Naive B cell (primary cell): ENCODE results near the gene SRP54. TPM values are rescaled to one million over a fixed set of nuclear protein-coding genes. Genes with fewer than 3 reads are reported as not detected.

Source experiments
- ATAC-seq, 2 donors: fragments of 150-1000 bp; cut with Tn5 transposase; 2 replicates each; pipeline ENCODE4 v1.10.0; 2021; ENCODE audit warnings: low read depth in 2 of 2, mild to moderate bottlenecking in 2 of 2, moderate library complexity in 2 of 2
- DNase-seq: peaks from one replicate; pipeline ENCODE4 v3.0.0; 2022
- H3K27ac Mint-ChIP-seq, 6 donors: one replicate each; pipeline ENCODE4 v1.8.0; 2020 to 2022; ENCODE audit warnings: mild to moderate bottlenecking in 6 of 6, mixed read lengths in 6 of 6, moderate library complexity in 5 of 6, inconsistent platforms in 2 of 6
- H3K27me3 Mint-ChIP-seq, 3 donors: one replicate each; pipeline ENCODE4 v1.8.0; 2021 to 2022; ENCODE audit warnings: mixed read lengths in 3 of 3, mild to moderate bottlenecking in 1 of 3
- H3K36me3 Mint-ChIP-seq, 2 donors: one replicate each; pipeline ENCODE4 v1.8.0; 2020 to 2022; ENCODE audit warnings: mixed read lengths in 2 of 2, inconsistent platforms in 1 of 2, mild to moderate bottlenecking in 1 of 2
- H3K4me1 Mint-ChIP-seq, 3 donors: one replicate each; pipeline ENCODE4 v1.8.0; 2020 to 2022; ENCODE audit warnings: mixed read lengths in 3 of 3, inconsistent platforms in 1 of 3, mild to moderate bottlenecking in 1 of 3, moderate library complexity in 1 of 3
- H3K4me3 Mint-ChIP-seq, 8 donors: one replicate each; pipeline ENCODE4 v1.8.0; 2020 to 2022; ENCODE audit warnings: mild to moderate bottlenecking in 8 of 8, mixed read lengths in 8 of 8, moderate library complexity in 8 of 8, inconsistent platforms in 2 of 8
- H3K9me3 Mint-ChIP-seq, 7 donors: one replicate each; pipeline ENCODE4 v1.8.0; 2020 to 2022; ENCODE audit warnings: mixed read lengths in 7 of 7, mild to moderate bottlenecking in 5 of 7, inconsistent platforms in 2 of 7, moderate library complexity in 1 of 7
- polyA plus RNA-seq, 6 donors: library from polyadenylated mRNA; unstranded; fragments of 300-500 nt; fragmentation: Illumina TruSeq; gene quantifications; one replicate each; pipeline ENCODE4 v1.2.3, GENCODE V29; 2021; ENCODE audit warnings: low read depth in 6 of 6

The SRP54 gene
- polyA plus RNA-seq, 6 donors from 2014 or later: 16.8 to 41.2 (median 29.3) TPM

GRCh38 chr14:34965912-34966311 lies 16.9 kb upstream of the SRP54 start:
- no peaks in the 10 kb centered on the region for H3K9me3 Mint-ChIP-seq
- DNase-seq (no peak), ATAC-seq (no peak)
- H3K36me3 Mint-ChIP-seq: peaks cover 0 to 9% of the 10 kb centered on the region in 2 donors
- H3K27ac Mint-ChIP-seq: no peak overlapping the region
- H3K4me3 Mint-ChIP-seq: no peak overlapping the region
- no peaks in the 10 kb centered on the region for H3K4me1 Mint-ChIP-seq
- no peaks in the 10 kb centered on the region for H3K27me3 Mint-ChIP-seq

GRCh38 chr14:34966413-34966812 lies 16.4 kb upstream of the SRP54 start:
- Mint-ChIP-seq H3K36me3 (peaks cover 1 to 11% of the 10 kb centered on the region in 2 donors), H3K27ac (peak overlapping the region in 1 of 6 donors; percentile 54)
- peak in 1 of 2 donors; percentile 43 for ATAC-seq

DNA sequence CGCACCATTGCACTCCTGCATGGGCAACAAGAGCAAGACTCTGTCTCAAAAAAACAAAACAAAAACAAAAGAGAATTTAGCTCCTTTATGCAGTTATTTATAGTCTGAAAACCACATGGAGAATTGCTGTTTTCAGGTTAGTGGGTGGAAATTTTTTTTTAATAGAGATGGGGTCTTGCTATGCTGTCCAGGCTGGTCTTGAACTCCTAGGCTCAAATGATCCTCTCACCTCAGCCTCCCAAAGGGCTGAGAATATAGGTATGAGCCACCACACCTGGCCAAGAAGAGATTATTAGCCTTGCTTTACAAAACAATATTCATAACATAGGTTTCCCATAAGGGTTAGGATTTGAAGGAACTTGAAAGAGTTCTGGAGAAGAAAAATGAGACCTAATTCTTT lies 12.1 kb upstream of the SRP54 start:
- no peaks in the 10 kb centered on the region for H3K27me3 Mint-ChIP-seq

More at GRCh38 chr14:34966413-34966812, 16.4 kb upstream of the SRP54 start:
- no peaks in the 10 kb centered on the region for H3K27me3 Mint-ChIP-seq
- no peak overlapping the region for H3K4me3 Mint-ChIP-seq
- DNase-seq: no peak
- H3K9me3 Mint-ChIP-seq: no peaks in the 10 kb centered on the region
- peaks cover 0 to 3% (median 0%) of the 10 kb centered on the region in 3 donors for H3K4me1 Mint-ChIP-seq

DNA sequence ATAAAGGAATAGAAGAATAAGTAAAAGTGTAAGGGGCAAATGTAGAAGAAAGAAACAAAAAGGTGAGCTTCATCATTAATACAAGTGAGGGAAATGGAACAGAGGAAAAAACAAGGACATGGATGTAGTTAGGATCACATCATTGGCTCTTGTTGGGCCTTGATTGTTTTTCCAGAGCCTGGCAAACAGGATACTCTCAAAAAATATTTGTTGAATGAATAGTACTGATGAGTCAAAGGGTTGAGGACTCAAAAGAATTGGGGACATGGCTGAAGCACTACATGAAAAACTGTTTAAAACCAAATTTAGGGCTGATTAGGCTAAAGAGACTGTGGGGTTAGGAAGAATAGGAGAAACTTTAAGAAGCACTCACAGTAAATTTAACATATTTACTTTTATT lies 11.4 kb upstream of the SRP54 start:
- H3K9me3 Mint-ChIP-seq: no peaks in the 10 kb centered on the region
- H3K27me3 Mint-ChIP-seq: no peaks in the 10 kb centered on the region
- peaks cover 9 to 14% of the 10 kb centered on the region in 2 donors for H3K36me3 Mint-ChIP-seq
- peak overlapping the region in 1 of 6 donors; percentile 28 for H3K27ac Mint-ChIP-seq
- ATAC-seq: no peak
- H3K4me3 Mint-ChIP-seq: no peak overlapping the region
- no peak for DNase-seq
- peaks cover 5 to 17% (median 9%) of the 10 kb centered on the region in 3 donors for H3K4me1 Mint-ChIP-seq

More for the DNA sequence above, 12.1 kb upstream of the SRP54 start:
- ATAC-seq: no peak
- Mint-ChIP-seq H3K9me3 (no peaks in the 10 kb centered on the region), H3K4me3 (no peak overlapping the region), H3K4me1 (peaks cover 5 to 17% (median 9%) of the 10 kb centered on the region in 3 donors), H3K27ac (no peak overlapping the region), H3K36me3 (peaks cover 9 to 17% of the 10 kb centered on the region in 2 donors)
- DNase-seq: no peak

GRCh38 chr14:34971801-34972200 lies 11.0 kb upstream of the SRP54 start:
- peaks cover 9 to 14% of the 10 kb centered on the region in 2 donors for H3K36me3 Mint-ChIP-seq
- no peaks in the 10 kb centered on the region for H3K9me3 Mint-ChIP-seq
- ATAC-seq (no peak), DNase-seq (no peak)
- peak overlapping the region in 3 of 6 donors; percentile 28 to 67 (median 56) for H3K27ac Mint-ChIP-seq
- no peak overlapping the region for H3K4me3 Mint-ChIP-seq
- H3K27me3 Mint-ChIP-seq: no peaks in the 10 kb centered on the region
- H3K4me1 Mint-ChIP-seq: peaks cover 5 to 17% (median 11%) of the 10 kb centered on the region in 3 donors

GRCh38 chr14:34978444-34978843 lies 4.3 kb upstream of the SRP54 start:
- Mint-ChIP-seq H3K4me3 (no peak overlapping the region), H3K27me3 (no peaks in the 10 kb centered on the region), H3K4me1 (peaks cover 4 to 6% (median 6%) of the 10 kb centered on the region in 3 donors), H3K27ac (no peak overlapping the region), H3K36me3 (no peaks in the 10 kb centered on the region), H3K9me3 (no peaks in the 10 kb centered on the region)
- no peak for DNase-seq
- ATAC-seq: no peak

DNA sequence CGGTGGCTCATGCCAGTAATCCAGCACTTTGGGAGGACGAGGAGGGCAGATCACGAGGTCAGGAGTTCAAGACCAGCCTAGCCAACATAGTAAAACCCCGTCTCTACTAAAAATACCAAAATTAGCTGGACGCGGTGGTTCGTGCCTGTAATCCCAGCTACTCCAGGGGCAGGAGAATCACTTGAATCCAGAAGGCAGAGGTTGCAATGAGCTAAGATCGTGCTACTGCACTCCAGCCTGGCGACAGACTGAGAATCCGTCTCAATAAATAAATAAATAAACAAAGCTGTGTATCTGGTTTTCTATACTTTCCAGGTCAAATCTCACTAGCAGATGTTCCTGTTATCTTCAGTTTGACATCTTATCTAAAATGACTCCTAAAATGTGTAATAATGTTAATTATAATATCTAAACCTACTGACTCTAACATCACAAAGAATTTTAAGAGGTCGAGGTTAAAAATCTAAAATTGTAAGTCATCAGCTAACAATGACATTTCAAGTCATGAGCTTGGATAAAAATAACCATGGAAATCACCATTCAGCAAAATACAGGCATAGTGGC lies 2.4 kb upstream of the SRP54 start:
- peaks cover 0 to 9% (median 6%) of the 10 kb centered on the region in 3 donors for H3K4me1 Mint-ChIP-seq
- no peaks in the 10 kb centered on the region for H3K9me3 Mint-ChIP-seq
- no peaks in the 10 kb centered on the region for H3K36me3 Mint-ChIP-seq
- DNase-seq (no peak), ATAC-seq (no peak)
- H3K27ac Mint-ChIP-seq: peak overlapping the region in 2 of 6 donors; percentile 20 to 57
- H3K27me3 Mint-ChIP-seq: no peaks in the 10 kb centered on the region
- peak overlapping the region in 1 of 8 donors; percentile 8 for H3K4me3 Mint-ChIP-seq

GRCh38 chr14:34981743-34982420 lies 910 bp upstream of the SRP54 start:
- H3K4me1 Mint-ChIP-seq: peaks cover 0 to 18% (median 4%) of the 10 kb centered on the region in 3 donors
- peak; percentile 12 to 14 for ATAC-seq
- no peak overlapping the region for H3K4me3 Mint-ChIP-seq
- no peaks in the 10 kb centered on the region for H3K27me3 Mint-ChIP-seq
- no peaks in the 10 kb centered on the region for H3K9me3 Mint-ChIP-seq
- peak; percentile 42 for DNase-seq
- H3K36me3 Mint-ChIP-seq: no peaks in the 10 kb centered on the region
- H3K27ac Mint-ChIP-seq: no peak overlapping the region

- ATAC-seq: peak; percentile 12 to 17
- Mint-ChIP-seq H3K27me3 (no peaks in the 10 kb centered on the region), H3K9me3 (no peaks in the 10 kb centered on the region), H3K4me1 (peaks cover 0 to 22% (median 6%) of the 10 kb centered on the region in 3 donors), H3K36me3 (no peaks in the 10 kb centered on the region), H3K27ac (no peak overlapping the region), H3K4me3 (no peak overlapping the region)
- DNase-seq: no peak
These were observed 462 bp downstream of the SRP54 start for GRCh38 chr14:34983148-34983760.

GRCh38 chr14:34983786-34984185 lies 994 bp downstream of the SRP54 start:
- Mint-ChIP-seq H3K27ac (no peak overlapping the region), H3K36me3 (no peaks in the 10 kb centered on the region), H3K27me3 (no peaks in the 10 kb centered on the region), H3K4me3 (peak overlapping the region in 2 of 8 donors; percentile 71 to 81), H3K4me1 (peaks cover 0 to 22% (median 9%) of the 10 kb centered on the region in 3 donors), H3K9me3 (no peaks in the 10 kb centered on the region)
- ATAC-seq (no peak), DNase-seq (no peak)

GRCh38 chr14:34985740-34986139 lies 2.9 kb downstream of the SRP54 start:
- no peak for DNase-seq
- peak overlapping the region in 2 of 6 donors; percentile 15 to 33 for H3K27ac Mint-ChIP-seq

GRCh38 chr14:34987180-34987579 lies 4.4 kb downstream of the SRP54 start:
- Mint-ChIP-seq H3K27me3 (no peaks in the 10 kb centered on the region), H3K4me3 (peak overlapping the region in 2 of 8 donors; percentile 37 to 40), H3K4me1 (peaks cover 7 to 23% (median 22%) of the 10 kb centered on the region in 3 donors), H3K27ac (no peak overlapping the region), H3K36me3 (no peaks in the 10 kb centered on the region), H3K9me3 (no peaks in the 10 kb centered on the region)
- no peak for ATAC-seq
- DNase-seq: no peak

More at GRCh38 chr14:34985740-34986139, 2.9 kb downstream of the SRP54 start:
- Mint-ChIP-seq H3K36me3 (no peaks in the 10 kb centered on the region), H3K27me3 (no peaks in the 10 kb centered on the region), H3K4me3 (peak overlapping the region in 4 of 8 donors; percentile 10 to 68 (median 30)), H3K9me3 (no peaks in the 10 kb centered on the region), H3K4me1 (peaks cover 7 to 17% (median 16%) of the 10 kb centered on the region in 3 donors)
- ATAC-seq: no peak

- DNase-seq (no peak), ATAC-seq (no peak)
- Mint-ChIP-seq H3K4me3 (no peak overlapping the region), H3K27ac (peak overlapping the region in 1 of 6 donors; percentile 76), H3K9me3 (no peaks in the 10 kb centered on the region), H3K4me1 (peaks cover 7 to 33% (median 32%) of the 10 kb centered on the region in 3 donors), H3K36me3 (no peaks in the 10 kb centered on the region), H3K27me3 (no peaks in the 10 kb centered on the region)
These were observed 7.0 kb downstream of the SRP54 start for GRCh38 chr14:34989762-34990161.
